ENCODE measurements around the gene PDLIM5. TPM values are rescaled to one million over a fixed set of nuclear protein-coding genes. Genes with fewer than 3 reads are reported as not detected.

The PDLIM5 gene, protein sequence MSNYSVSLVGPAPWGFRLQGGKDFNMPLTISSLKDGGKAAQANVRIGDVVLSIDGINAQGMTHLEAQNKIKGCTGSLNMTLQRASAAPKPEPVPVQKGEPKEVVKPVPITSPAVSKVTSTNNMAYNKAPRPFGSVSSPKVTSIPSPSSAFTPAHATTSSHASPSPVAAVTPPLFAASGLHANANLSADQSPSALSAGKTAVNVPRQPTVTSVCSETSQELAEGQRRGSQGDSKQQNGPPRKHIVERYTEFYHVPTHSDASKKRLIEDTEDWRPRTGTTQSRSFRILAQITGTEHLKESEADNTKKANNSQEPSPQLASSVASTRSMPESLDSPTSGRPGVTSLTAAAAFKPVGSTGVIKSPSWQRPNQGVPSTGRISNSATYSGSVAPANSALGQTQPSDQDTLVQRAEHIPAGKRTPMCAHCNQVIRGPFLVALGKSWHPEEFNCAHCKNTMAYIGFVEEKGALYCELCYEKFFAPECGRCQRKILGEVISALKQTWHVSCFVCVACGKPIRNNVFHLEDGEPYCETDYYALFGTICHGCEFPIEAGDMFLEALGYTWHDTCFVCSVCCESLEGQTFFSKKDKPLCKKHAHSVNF
- total RNA-seq = 194 and 283 TPM in 2 replicates

DNA sequence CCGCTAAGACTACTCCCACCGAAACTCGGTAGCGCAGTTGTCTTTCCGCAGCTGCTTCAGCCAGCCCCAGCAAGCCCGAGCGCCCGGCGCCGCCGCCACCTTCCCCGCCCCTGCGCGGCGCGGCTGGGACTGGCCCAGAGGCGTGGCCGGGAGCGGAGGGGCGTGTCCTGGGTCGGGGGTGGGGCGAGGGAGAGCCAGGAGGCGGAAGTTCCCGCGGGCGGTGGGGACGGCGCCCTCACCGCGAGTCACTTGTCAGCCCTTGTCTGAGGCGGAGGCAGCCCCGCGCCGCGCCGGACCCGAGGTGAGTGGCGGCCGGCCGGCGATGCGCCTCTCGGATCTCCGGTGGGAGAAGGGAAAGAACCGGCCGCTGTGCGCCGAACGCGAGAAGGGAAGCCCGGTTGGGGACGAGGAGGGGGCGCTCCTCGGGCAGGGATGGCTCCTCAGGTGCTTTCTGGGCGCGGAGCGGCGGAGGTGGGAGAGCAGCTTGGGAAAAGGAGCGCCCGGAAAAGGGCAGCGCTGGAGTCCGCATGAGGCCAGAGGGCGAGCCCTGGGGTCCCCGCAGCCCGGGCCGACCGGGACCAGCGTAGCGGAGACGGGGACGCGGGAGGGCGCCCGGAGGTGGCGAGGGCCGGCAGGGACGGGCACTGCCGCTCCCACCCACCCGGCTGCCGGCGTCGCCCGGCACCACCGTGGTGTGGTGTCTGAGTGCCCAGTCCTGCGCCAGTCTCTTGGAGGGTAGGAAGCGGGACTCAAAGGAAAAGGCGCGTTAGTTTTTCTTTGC, at the start of gene PDLIM5:
PDLIM5 (plus strand) TSS at position 248 of the 781 bp plus-strand sequence. CDS start 3,347 bp downstream, outside the sequence.

Other genes with a start within 250 kb of the PDLIM5 start
- gene SMARCAD1, start 244.1 kb upstream of the PDLIM5 start, total RNA-seq = 39.2 and 55.8 TPM in 2 replicates
- gene HPGDS, start 109.1 kb upstream of the PDLIM5 start, total RNA-seq = under 0.01 TPM in 1 of 2 replicates, not detected in the other

All from placental pericyte (primary cell).